HG03571 (cell line): Measurements from ENCODE around the gene ETV6.

ENCODE experiments used
- ATAC-seq: cut with Tn5 transposase; IDR thresholded peaks from one replicate; pipeline ENCODE4 v1.9.1; 2021; ENCODE audit not compliant: unreplicated experiment

The ETV6 gene

DNA sequence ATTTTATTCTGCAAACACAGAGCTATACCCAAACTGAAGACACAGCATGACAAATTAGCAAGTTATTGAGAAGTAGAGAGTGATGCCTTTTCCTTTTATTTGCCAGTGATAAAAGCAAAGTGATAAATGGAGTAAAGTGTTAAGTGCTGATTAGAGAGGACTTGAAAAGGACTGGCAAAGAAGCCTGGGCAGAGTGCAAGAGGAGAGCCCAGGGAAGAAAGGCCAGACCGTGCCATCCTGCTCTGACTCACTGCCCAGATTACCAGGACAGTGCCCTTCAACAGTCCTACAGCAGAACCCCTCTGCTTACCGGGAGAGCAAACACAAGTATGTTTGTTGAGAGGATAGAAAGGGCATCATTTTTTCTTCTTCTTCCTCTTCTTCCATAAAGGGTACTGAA is 106.5 kb downstream of the ETV6 start:
- no peak for ATAC-seq

DNA sequence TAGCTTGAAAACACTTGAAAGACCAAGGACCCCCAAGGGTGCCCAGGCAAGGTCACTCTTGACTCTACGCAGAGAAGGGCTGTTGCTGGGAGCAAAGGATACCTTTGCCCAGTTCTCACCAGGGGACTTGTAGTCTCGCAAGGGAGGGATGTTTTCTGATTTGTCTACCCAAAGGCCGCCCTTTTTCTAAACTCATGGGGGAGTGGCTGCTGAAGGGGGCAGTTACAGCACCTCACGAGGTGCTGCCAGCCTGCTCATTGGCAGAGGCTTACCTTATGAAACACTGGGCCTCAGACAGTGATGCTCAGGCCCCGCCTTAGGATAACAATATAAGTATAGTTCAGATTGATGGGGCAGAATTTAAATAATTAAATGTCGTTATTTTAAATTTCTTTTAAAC is 107.0 kb downstream of the ETV6 start:
- no peak for ATAC-seq

DNA sequence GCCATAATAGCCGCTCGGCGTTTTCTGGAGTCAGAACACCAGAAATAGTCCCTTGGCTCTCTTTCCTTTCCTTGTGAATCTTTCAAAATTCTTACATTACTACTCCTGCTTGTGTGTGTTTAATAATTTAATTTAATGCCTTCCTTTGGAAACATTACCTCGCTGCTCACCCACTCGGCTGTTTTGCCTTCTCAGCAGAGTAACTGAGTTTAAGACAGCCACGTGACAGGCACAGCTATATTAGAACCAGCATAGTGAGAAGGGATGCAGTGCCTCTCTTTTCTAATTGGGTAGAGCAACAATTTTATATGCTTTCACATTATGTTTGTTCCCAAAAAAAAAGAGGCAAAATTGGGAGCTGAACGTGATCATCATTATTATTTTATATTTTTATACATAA is 107.6 kb downstream of the ETV6 start:
- ATAC-seq, result no peak

DNA sequence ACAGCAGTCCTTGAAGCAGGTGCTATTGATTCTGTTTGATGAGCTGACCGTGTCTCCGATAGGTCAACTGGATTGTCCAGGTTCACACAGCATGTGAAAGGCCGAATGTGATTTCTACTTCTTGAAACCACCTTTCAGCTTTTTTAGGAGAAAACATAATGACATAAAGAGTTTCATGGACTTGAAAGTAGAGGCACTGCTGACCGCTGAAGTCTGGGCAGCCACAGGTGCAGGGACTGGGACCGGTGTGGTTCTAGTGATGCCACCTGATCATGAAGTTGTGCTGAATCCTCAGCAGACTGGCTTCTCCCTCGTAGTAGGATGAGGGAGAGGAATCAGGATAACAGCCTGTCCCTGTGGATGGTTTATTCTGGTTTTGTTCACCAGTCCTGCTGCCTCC is 108.1 kb downstream of the ETV6 start:
- ATAC-seq, result no peak

DNA sequence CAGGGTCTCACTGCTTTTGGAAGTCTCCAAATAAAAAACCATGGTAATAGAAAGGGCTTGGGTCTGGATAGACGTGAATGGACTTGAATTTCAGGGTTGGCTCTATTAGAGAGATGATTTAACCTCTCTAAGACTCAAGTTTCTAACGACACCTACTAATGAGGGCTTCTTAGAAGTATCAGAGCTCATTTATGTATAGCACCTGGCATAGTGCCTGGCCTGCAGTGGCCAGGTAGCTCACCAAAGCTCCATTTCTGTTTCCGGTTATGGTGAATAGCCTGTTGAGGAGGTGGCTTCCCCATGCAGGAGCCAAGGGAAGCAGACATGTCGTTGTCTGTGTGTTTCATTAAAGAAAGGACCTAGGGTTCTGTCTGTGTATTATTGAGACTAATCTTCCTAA is 108.6 kb downstream of the ETV6 start:
- no peak for ATAC-seq

DNA sequence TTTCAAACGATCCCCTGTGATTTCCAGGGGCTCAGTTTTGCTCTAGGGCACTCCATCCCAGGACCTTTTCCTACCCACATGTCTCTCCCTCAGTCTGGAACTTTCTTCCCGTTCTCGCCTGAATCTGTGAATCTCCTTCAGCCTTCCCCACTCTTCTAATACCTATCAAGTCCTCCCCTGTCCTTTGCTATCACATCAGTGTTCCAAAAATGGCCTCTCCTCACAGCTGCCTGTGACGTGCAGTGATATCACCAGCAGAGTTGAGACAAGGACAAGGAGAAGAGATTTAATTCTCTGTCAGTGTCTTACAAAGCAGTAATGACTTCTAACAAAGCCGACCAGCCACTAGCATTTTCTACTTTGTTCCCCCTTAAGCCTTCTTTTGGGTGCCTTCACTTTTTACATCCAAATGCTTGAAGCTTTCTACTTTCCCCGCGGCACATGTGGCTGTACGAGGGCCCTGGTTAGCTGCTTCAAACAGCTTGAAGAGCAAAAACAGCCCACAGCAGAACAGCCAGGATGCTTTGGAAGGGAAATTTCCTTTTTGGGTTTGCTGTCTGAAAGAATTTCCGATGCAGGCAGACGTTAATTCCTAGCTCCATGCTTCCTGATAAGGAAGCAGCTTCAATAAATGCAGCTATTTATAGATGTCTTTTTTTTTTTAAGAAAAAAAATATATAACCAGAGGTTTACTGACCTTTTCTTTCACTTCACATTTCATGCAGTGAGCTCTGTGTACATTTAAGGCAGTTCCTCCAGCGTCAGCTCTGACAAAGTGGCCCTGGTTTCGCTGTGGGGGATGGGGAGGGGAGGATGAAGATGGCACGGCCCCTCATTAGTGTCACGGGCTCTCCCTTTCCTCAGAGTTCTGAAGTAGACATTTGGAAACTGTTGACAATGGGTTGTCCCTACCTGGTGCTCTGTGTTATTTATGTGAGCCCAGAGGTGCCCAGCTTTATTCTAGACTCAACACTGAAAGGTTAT is 109.3 kb downstream of the ETV6 start:
- ATAC-seq, result peak; percentile 46

DNA sequence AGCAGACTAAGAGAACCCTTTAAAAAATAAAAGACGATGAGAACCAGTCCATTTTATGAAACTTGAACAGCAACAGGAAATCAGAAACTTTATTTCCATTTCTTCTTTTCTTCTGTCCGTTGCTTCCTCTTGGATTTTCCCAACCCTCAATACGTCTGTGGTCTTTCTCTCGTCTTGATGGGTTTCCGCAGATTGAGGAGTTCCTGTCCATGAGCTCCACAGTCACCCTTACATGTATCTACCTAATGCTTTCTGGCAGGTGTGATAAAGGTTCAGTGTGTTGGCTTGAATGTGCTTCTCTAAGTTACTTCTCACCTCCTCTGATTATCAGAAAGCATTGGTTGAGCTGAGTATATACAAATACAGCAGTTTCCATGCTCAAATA is 110.0 kb downstream of the ETV6 start:
- ATAC-seq, result no peak

DNA sequence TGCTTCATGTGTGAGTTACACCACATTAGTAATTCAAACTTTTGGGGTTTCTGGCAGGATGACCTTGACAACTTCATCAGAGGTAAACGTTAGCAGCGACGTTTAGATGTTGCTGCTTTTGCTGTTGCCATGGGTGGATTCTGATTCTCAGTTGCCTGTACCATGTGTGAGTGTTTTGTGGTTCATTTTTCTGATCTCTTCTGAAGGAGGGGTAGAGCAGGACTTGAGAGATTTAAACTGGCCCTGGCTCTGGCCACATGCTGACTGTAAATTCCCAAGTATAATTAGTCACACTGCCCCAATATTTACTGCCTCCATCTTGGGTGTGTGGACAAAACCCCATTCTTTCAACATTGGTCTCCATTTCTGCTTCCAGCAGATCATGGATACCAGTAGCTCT is 110.4 kb downstream of the ETV6 start:
- no peak for ATAC-seq

DNA sequence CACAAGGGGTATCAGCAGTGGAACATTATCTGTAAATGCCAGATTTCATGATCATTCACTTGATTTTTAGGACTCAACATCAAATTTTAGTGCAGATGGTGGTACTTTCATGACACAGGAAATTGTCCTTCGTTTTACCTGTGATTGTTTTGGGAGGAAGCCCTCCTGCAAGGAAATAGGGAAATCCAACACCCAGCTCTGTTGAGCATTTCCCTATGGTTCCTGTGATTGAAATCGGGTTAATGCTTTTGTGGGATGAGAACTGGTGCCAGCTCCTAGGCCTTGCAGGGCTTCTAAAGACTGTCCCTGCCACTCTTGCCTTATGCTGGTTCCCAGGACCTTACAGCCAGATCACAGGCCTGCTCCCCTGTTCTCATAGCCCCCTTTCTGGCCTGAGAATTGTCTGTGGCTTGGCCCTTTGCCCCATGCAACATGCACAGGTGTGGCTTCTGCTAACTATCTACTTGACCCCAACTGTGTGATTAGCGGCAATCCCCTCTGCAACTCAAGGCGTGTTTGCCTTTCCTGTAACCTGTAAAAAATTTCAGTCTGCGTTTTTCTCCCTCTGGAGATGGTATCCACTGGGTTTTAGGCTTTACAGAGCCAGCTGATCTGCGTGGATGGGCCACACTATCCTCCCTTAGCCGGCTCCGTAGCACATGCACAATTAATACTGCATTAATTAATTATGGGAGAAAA is 112.5 kb downstream of the ETV6 start:
- no peak for ATAC-seq

GRCh38 chr12:11762723-11763326 is 113.4 kb downstream of the ETV6 start:
- ATAC-seq, result no peak

DNA sequence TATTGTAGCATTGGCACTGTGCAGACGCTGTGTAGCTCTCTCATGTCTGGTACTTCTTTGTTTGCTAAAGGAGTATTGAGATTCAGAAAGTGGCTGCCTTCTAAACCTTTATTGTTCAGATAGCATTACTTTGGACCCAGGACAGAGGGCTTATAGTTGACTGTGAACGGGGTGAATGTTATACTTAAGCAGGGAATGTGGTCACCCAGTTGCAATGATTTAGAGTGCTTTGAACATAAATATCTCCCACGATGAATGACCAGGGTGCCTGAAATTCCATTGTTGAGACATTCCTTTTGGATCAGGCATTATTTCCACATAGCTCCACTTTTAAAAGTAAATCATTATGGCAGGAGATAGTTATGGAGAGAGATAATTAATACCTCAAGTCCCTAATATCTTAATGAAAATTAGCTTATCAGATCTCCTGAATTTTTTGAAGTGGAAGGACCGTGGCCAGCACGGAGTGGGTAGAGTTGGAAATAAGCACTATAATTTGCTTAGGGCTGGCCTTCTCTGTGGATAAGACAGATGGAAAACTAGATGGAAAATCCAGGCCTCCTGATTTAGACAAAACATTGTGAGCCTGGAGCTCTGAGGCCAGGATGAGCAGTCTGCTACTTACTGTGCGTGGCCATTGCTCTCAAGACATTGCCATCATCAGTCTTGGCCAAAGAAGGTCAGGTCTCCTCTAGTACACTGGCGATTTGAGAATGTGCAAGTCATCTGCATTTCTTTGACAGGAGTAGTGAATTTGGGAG is 114.5 kb downstream of the ETV6 start:
- ATAC-seq, result no peak

- no peak for ATAC-seq
These were observed 115.4 kb downstream of the ETV6 start for GRCh38 chr12:11764837-11765236.

DNA sequence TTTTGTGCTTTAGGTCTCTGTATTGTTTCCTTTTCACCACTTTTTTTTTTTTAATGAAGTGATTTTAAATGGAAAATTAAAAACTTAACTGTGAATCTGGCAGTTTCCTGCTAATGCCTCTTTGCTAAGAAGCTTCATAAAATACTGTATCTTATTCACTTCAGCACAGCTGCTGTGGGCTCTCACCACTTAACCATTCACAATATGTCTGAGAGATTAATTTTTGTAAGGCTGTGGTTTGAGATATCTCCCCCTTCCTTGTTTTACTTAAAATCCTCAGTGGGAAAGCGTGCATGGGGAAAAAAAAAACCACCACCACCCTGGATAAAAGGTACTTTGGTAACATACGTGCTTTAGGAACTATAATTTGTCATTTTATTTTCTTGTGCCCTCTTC is 115.9 kb downstream of the ETV6 start:
- ATAC-seq, result no peak

DNA sequence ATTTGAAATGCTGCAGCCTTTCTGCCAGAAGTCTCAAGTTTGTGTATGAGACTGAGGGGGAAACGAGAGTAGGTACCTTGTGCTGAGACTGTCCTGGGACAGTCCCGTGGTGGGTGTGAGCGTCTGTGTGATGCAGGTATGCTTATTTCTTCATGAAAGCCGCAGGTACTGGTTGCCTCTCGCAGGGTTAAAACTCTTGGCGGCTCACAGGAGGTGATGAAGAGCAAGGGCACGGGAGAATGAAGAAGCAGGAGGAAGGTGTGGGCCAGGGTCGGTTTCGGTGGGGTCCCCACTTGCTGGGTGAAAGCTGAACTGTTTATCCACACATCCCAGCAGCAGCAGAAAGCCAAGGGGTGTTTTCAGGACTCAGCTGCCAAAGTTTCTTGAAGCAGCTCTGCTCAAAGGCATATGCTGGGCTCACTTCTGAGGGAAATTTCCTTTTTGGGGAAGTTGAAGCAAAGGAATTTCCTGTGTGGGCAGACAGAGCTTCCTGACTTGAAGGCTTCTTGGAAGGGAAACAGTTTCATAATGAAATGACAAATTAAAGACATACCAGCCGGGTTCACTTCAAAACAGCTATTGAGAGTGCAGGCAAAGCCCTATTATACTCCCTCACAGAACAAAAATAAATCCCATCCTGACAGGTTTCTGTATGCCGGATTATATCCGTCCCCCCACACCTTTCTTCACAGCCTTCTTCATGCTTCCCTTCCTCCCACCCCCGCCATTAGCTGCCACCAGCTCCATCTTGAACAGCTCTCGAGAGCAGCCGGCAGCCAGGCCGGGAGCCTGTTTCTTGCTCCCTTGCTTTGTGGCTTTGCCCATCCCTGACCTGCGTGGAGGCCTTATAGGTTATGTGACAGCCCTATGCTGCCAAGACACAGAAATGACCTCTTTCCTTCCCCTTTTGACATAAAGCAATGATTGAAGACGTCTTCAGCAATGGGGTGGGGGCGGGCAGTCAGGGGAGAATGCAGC is 116.6 kb downstream of the ETV6 start:
- peak; percentile 58 for ATAC-seq

GRCh38 chr12:11767029-11767724 is 117.7 kb downstream of the ETV6 start:
- ATAC-seq, result no peak

- ATAC-seq, result no peak
These were observed 118.3 kb downstream of the ETV6 start for GRCh38 chr12:11767798-11768197.

DNA sequence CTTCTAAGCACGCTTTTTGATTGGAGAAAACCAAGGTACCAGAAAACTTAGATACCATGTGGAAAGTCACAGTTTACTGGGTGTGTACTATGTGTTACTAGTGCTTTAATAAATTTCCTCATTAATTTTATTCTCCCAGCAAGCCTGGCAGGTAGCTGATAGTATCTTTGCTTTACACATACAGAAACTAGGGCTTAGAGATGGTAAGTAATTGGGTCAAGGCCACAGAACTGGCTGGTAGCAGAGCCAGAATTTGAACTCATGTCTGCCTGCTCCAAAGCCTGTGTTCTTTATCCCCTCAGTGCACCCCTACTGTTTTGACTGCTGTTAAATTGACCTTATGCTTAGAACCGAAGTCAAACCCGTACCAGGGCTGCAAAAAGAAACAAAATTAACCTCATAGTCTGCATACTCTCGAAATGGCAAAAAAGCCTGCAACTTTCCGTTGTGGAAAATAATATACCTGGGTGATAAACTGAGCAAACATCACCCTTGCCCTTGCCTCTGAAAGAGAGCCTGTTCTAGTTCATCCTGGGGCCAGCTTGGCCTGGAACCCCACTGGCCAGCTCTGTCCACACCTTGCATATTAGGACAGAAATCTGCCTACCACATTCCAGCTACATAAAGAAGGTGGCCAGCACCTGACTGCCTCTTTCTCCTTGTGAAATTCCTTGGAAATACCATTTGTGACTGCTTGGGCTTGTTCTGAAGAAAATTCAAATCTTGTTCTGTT is 118.9 kb downstream of the ETV6 start:
- ATAC-seq, result no peak

GRCh38 chr12:11769723-11770514 is 120.4 kb downstream of the ETV6 start:
- no peak for ATAC-seq
